T-helper 1 cell treated with Interleukin-12 subunit alpha and Interleukin-12 subunit beta and Interleukin-4 antibody, amounts not matched to agents 30 ng/mL and 1 ng/mL, for 36 hours (primary cell): ENCODE results near the gene GAR1. TPM values are rescaled to one million over a fixed set of nuclear protein-coding genes. Genes with fewer than 3 reads are reported as not detected.
"Not testable (repeated sequence)": the region's sequence is repeated elsewhere in the genome, so short reads cannot be mapped to it uniquely, and the experiment has no call there.

Source experiments
- intact Hi-C: fragments of 100-400 bp; cut with micrococcal nuclease; formaldehyde crosslinking; loops from one replicate; pipeline ENCODE4 v1.15.1; 2024
- total RNA-seq: library from RNA; stranded (reverse); gene quantifications from 2 replicates; pipeline ENCODE4 v1.2.3, GENCODE V29; 2022

GAR1 gene
- total RNA-seq, result 27.7 and 29.1 TPM in 2 replicates

GRCh38 chr4:109815151-109816081 is at the start of gene GAR1:
Gene GAR1, plus strand, starts transcription at chr4:109815762. Its CDS starts 403 bp downstream, at chr4:109816165.
- intact Hi-C loops, result loop anchor here (1.0 to 10.0 kb wide), 19 partner anchors 11 to 1883 kb away; partner anchors contain the start of genes CASP6, CYP2U1, HADH and LEF1

GRCh38 chr4:109782092-109782491 is 33.5 kb upstream of the GAR1 start:
- intact Hi-C loops, result not testable (repeated sequence)

GRCh38 chr4:109786846-109787245 is 28.7 kb upstream of the GAR1 start:
- intact Hi-C loops, result no loop called here

- intact Hi-C loops, result no loop called here
Observed at GRCh38 chr4:109787807-109788206, 27.8 kb upstream of the GAR1 start.

GRCh38 chr4:109795059-109795458 is 20.5 kb upstream of the GAR1 start:
- intact Hi-C loops, result no loop called here

GRCh38 chr4:109798866-109799265 is 16.7 kb upstream of the GAR1 start:
- intact Hi-C loops, result no loop called here

- intact Hi-C loops, result no loop called here
Observed at GRCh38 chr4:109801099-109801789, 14.3 kb upstream of the GAR1 start.

- intact Hi-C loops, result no loop called here
Observed at GRCh38 chr4:109801895-109802319, 13.7 kb upstream of the GAR1 start, which contains the start of gene CFI. Gene CFI, minus strand, starts transcription at chr4:109801999. Its CDS starts 28 bp downstream, at chr4:109801971.

- intact Hi-C loops, result loop anchor here (1.0 kb wide), 2 partner anchors 377 to 382 kb away; no protein-coding TSS in a partner anchor
Observed at GRCh38 chr4:109803924-109804571, 11.5 kb upstream of the GAR1 start.

GRCh38 chr4:109809655-109810054 is 5.9 kb upstream of the GAR1 start:
- intact Hi-C loops, result loop anchor here (10.0 kb wide), 2 partner anchors 835 to 1695 kb away; no protein-coding TSS in a partner anchor

- intact Hi-C loops, result loop anchor here (10.0 kb wide), 2 partner anchors 836 to 1696 kb away; no protein-coding TSS in a partner anchor
Observed at GRCh38 chr4:109810552-109811387, 4.8 kb upstream of the GAR1 start.

- intact Hi-C loops, result loop anchor here (10.0 kb wide), 2 partner anchors 837 to 1697 kb away; no protein-coding TSS in a partner anchor
Observed at GRCh38 chr4:109811707-109812106, 3.9 kb upstream of the GAR1 start.

- intact Hi-C loops, result loop anchor here (1.0 to 10.0 kb wide), 10 partner anchors 10 to 1884 kb away; partner anchors contain the start of genes CYP2U1, LEF1 and OSTC
Observed at GRCh38 chr4:109816082-109816442, 500 bp downstream of the GAR1 start.

- intact Hi-C loops, result loop anchor here (1.0 to 10.0 kb wide), 10 partner anchors 9 to 1885 kb away; partner anchors contain the start of genes CYP2U1, LEF1 and OSTC
Observed at GRCh38 chr4:109816894-109817293, 1.3 kb downstream of the GAR1 start.

GRCh38 chr4:109818268-109818667 is 2.7 kb downstream of the GAR1 start:
- intact Hi-C loops, result loop anchor here (5.0 to 10.0 kb wide), 8 partner anchors 239 to 1886 kb away; partner anchors contain the start of genes CYP2U1, LEF1 and OSTC

GRCh38 chr4:109820563-109820962 is 5.0 kb downstream of the GAR1 start:
- intact Hi-C loops, result loop anchor here (10.0 kb wide), 1 partner anchor 986 kb away; no protein-coding TSS in a partner anchor

GRCh38 chr4:109821185-109821584 is 5.6 kb downstream of the GAR1 start:
- intact Hi-C loops, result loop anchor here (10.0 kb wide), 1 partner anchor 986 kb away; no protein-coding TSS in a partner anchor

GRCh38 chr4:109826719-109827118 is 11.2 kb downstream of the GAR1 start:
- intact Hi-C loops, result loop anchor here (1.0 to 10.0 kb wide), 6 partner anchors 10 to 992 kb away; partner anchors contain the start of gene CASP6

GRCh38 chr4:109827672-109828071 is 12.1 kb downstream of the GAR1 start, which contains the start of gene RRH:
Gene RRH, plus strand, starts transcription at chr4:109827972. Its CDS starts 56 bp downstream, at chr4:109828028.
- intact Hi-C loops, result loop anchor here (5.0 to 10.0 kb wide), 2 partner anchors 150 to 993 kb away; no protein-coding TSS in a partner anchor
